ENCODE measurements around the gene FAR2. TPM values are rescaled to one million over a fixed set of nuclear protein-coding genes. Genes with fewer than 3 reads are reported as not detected.
"Not testable (repeated sequence)": the region's sequence is repeated elsewhere in the genome, so short reads cannot be mapped to it uniquely, and the experiment has no call there.

FAR2 gene
- total RNA-seq, 1 experiment from 2014 or later: not detected

DNA sequence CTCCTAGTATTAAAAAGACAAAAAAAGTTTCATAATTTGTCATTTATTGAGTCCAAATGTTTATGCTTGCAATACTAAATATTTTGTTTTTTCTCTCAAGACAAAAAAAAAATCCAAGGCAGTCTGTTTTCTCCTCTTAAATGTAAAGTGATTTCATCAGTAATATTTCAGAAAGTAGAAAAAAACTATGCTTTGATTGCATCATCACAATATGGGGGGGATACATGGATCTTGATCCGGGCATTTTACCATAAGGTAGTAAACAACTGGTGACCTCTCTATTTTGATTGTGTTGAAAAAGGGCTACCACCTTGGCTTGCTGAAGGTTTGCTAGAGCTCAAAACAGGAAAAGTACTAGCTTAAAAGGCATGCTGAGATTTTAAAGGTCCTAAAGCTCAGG lies 188.2 kb downstream of the FAR2 start:
- in situ Hi-C loops (cut with HindIII; ENCODE audit: low pct_unique_long_range_greater_than_20kb, low sequenced_read_pairs): no loop called here
- no peak for DNase-seq (ENCODE audit: low read depth)

DNA sequence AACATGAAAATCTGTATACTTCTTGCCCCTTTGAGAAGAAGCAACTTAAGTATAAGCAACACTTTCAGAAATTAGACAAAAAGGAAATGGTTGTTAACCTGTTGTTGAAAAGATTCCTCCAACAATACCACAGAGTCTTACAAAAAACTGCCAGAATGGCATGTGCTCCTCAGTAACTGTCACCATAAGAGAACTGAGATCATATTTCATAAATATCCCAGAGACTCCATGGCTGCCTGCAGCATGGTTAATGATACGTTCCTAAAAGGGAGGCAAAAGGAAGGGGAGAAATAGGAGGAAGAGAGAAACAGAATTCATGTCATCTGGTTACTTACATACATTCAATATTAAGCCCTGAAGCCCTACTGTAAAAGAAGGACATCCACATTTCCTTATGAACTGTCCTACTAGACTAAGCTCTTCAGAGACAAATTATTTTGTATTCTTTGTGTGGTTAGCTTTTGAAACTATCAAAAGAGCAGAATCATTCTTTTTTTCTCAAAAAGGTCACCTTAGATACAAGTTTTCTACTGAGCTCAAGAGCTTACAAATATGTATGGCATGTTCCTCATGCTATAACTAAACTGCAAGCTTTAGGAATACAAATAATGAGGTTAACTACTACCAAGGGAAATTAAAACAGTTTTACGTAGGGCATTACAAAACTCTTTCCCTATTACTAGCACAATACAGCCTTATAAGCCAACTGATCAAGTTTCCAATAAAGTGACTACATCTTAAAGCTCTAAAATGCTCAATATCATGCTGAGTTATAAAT lies 194.1 kb downstream of the FAR2 start:
- no peak for DNase-seq (ENCODE audit: low read depth)
- in situ Hi-C loops (cut with HindIII; ENCODE audit: low pct_unique_long_range_greater_than_20kb, low sequenced_read_pairs): no loop called here

DNA sequence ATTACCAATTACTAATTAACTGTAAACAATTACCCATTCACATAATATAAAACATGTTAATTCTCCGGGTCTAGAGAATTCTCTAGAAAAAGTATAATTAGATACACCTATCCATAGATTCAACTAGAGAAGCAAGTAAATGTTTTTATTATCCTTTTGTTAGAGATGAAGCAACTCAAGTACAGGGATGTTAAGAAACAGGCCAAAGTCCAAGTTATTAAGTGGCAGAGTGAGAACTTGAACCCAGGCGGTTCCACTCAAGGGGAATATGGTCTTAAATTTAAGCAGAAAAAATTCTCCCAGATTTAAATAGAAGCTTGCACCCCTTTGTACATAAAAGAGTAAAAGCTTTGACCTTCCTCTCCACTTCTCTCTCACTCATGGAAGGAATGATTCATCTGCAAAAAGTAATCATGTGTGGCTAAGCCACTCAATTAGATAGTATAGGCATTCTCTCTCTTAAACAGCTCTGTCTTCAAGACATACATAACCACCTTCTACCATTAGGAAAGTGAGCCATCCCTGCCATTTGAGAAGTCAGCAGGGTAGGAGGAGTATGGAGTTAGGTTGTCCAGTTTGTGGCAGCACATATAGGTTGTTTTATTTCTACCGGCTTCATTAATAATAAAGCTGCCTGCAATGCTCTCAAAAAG lies 197.8 kb downstream of the FAR2 start:
- peak; percentile 23 for DNase-seq (ENCODE audit: low read depth)

DNA sequence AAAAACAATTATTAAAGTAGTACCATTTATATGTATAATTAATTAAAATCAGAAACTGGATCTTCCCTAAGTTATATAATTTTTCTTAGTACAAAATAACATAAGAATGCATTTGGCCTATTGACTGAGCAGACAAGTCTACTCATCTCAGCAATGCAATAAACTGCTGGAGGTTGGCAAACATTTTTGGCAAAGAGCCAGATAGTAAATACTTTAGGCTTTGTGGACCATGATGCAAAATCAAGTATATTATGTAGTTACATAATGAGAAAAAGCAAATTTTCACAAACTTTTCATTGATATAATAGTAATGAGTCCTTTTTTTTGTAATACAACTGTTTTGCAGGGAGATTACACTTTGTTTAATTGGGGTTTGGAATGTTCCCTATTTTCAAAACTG lies 201.0 kb downstream of the FAR2 start:
- in situ Hi-C loops (cut with HindIII; ENCODE audit: low pct_unique_long_range_greater_than_20kb, low sequenced_read_pairs): no loop called here
- no peak for DNase-seq (ENCODE audit: low read depth)

More for the DNA sequence above, 197.8 kb downstream of the FAR2 start:
- in situ Hi-C loops (cut with HindIII; ENCODE audit: low pct_unique_long_range_greater_than_20kb, low sequenced_read_pairs): no loop called here

GRCh38 chr12:29354954-29355353 lies 205.9 kb downstream of the FAR2 start:
- no peak for DNase-seq (ENCODE audit: low read depth)
- in situ Hi-C loops (cut with HindIII; ENCODE audit: low pct_unique_long_range_greater_than_20kb, low sequenced_read_pairs): no loop called here

GRCh38 chr12:29365091-29365490 lies 216.0 kb downstream of the FAR2 start:
- in situ Hi-C loops (cut with HindIII; ENCODE audit: low pct_unique_long_range_greater_than_20kb, low sequenced_read_pairs): no loop called here
- no peak for DNase-seq (ENCODE audit: low read depth)

- no peak for DNase-seq (ENCODE audit: low read depth)
- in situ Hi-C loops (cut with HindIII; ENCODE audit: low pct_unique_long_range_greater_than_20kb, low sequenced_read_pairs): no loop called here
Measured at GRCh38 chr12:29374012-29374411, 224.9 kb downstream of the FAR2 start.

DNA sequence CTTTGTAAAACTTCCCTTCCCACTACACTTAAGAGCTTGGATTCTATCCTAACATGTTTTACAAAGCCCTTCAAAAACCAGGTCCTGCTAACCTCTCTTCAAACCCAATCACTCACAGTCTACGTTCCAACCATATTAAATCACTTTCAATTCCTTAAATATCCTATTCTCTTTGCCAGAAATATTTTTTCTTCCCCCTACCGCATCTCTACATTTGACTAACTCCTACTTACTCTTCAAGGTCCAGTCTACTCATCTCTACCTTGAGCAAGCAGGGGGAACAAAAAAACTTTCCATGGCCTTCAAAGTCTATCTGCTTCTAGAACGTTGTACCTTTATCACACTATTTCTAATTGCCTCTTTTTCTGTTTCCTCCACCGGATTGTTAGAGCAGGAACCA lies 225.8 kb downstream of the FAR2 start:
- DNase-seq (ENCODE audit: low read depth): no peak
- in situ Hi-C loops (cut with HindIII; ENCODE audit: low pct_unique_long_range_greater_than_20kb, low sequenced_read_pairs): no loop called here

GRCh38 chr12:29376118-29376517 lies 227.0 kb downstream of the FAR2 start:
- DNase-seq (ENCODE audit: low read depth): no peak
- in situ Hi-C loops (cut with HindIII; ENCODE audit: low pct_unique_long_range_greater_than_20kb, low sequenced_read_pairs): no loop called here

DNA sequence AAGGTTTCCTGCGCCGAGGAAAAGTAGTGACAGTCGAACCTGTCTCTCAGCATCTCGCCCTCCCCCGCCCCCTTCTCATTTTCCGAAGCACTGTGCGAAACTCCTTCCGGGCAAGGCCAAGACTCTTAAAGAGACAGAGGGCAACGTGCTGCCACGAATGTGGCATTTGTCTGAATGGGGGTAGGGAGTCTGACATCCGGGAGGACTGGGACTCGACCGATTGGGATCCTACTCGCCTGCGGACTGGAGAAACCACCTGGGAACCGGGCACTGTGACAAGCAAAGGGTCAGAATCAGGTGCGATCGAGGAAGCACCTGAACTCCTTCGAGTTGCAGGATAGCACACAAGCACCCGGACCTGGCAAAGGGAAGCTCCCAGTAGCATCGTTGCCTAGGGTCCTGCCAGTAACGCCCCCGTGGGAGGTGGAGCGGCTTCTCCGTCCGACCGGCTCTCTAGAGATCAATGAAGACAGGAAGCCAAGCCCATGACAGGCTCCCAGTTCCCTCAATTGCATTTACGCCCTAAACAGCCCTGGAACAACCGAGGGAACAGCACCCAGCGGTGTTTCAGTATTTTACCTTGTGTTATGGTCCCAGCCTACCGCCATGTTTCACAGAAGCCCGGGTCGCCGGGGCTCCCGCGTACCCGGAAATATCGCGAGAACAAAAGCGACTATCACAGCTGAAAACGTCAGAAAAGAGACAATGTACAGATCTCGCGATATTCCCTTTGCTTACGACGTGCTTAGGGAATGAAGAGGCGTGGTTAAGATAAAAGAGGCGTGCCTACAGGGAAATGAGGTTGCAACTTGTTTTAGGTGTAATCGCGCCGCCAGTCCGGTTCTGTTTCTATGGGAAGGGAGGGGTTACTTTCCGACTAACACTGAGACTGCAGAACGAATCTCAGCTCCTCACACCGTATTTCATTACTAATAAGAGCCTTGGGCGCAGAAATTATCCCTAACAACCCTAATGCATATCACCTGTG lies 231.8 kb downstream of the FAR2 start, which contains the start of gene ERGIC2:
Gene ERGIC2, minus strand, starts transcription at position 637 of the 988 bp plus-strand sequence. CDS start 9,539 bp downstream, outside the sequence.
- DNase-seq (ENCODE audit: low read depth): peak; percentile 97
- in situ Hi-C loops (cut with HindIII; ENCODE audit: low pct_unique_long_range_greater_than_20kb, low sequenced_read_pairs): no loop called here

DNA sequence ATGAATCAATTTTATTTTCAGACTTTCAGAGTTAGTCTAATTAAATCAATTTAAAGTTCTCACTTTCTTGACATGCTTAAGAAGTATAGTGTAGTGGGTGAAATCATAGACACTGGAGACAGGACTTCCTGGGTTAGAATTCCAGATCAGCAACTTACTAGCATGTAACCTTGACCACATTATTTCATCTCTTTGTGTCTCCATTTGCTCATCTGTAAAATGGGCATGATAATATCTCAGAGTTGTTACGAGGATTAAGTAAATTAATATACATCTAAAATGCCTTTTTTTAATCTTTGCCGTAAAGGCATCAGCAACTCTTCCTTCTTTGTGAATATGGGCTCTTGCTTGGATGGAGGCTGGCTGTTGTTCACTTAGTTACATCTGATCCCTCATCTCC lies 233.2 kb downstream of the FAR2 start:
- in situ Hi-C loops (cut with HindIII; ENCODE audit: low pct_unique_long_range_greater_than_20kb, low sequenced_read_pairs): no loop called here
- no peak for DNase-seq (ENCODE audit: low read depth)

- DNase-seq (ENCODE audit: low read depth); in situ Hi-C loops (cut with HindIII; ENCODE audit: low pct_unique_long_range_greater_than_20kb, low sequenced_read_pairs): not testable (repeated sequence)
Measured at GRCh38 chr12:29385194-29385593, 236.1 kb downstream of the FAR2 start.

Other genes with a start within 250 kb of the FAR2 start
- gene ERGIC2, start 231.9 kb downstream of the FAR2 start, total RNA-seq (2014; rRNA removed; shearing (Covaris generic); ENCODE audit: low replicate concordance): 26.6 and 118 TPM in 2 replicates